OCI-LY1 (cell line): Measurements from ENCODE around the gene GRHPR.
A peak's percentile ranks its signal among the peaks of the same experiment; 100 is the strongest.

Experiments used
- H2AFZ ChIP-seq: fragments of 200-600 bp; sonication (generic), shearing (Covaris generic); 2 replicates; pipeline ENCODE4 v1.6.0; 2014; ENCODE audit warnings: antibody characterized with exemption, mild to moderate bottlenecking, low read length
- H3F3A ChIP-seq: fragments of 200-600 bp; sonication (generic), shearing (Covaris generic); 2 replicates; pipeline ENCODE4 v1.6.0; 2014; ENCODE audit warnings: mild to moderate bottlenecking, antibody characterized with exemption, low read length, moderate library complexity; ENCODE audit not compliant: insufficient read depth
- H3K27ac ChIP-seq: fragments of 200-600 bp; sonication (generic); 2 replicates; pipeline ENCODE4 v1.5.1; 2014; ENCODE audit warnings: low read length, mixed run types, mild to moderate bottlenecking, low read depth; ENCODE audit not compliant: poor library complexity, severe bottlenecking
- H3K27me3 ChIP-seq: fragments of 200-600 bp; sonication (generic); 2 replicates; pipeline ENCODE4 v1.6.0; 2014; ENCODE audit warnings: antibody characterized with exemption, mild to moderate bottlenecking, low read length, moderate library complexity; ENCODE audit not compliant: insufficient read depth
- H3K36me3 ChIP-seq: fragments of 200-600 bp; sonication (generic); 2 replicates; pipeline ENCODE4 v1.6.1; 2014; ENCODE audit warnings: mild to moderate bottlenecking, antibody characterized with exemption, low read length, moderate library complexity, mixed read lengths; ENCODE audit not compliant: insufficient read depth
- H3K4me1 ChIP-seq: fragments of 200-600 bp; sonication (generic); 2 replicates; pipeline ENCODE4 v1.5.1; 2014; ENCODE audit warnings: mild to moderate bottlenecking, low read length, moderate library complexity; ENCODE audit not compliant: insufficient read depth, severe bottlenecking
- H3K4me2 ChIP-seq: fragments of 200-600 bp; sonication (generic), shearing (Covaris generic); 2 replicates; pipeline ENCODE4 v1.6.1; 2014; ENCODE audit warnings: low read length
- H3K4me3 ChIP-seq: fragments of 200-600 bp; sonication (generic); 2 replicates; pipeline ENCODE4 v1.5.1; 2014; ENCODE audit warnings: low read length, low read depth, mild to moderate bottlenecking, mixed read lengths; ENCODE audit not compliant: poor library complexity, severe bottlenecking
- H3K79me2 ChIP-seq: fragments of 200-600 bp; shearing (Covaris generic); 2 replicates; pipeline ENCODE4 v1.6.1; 2016; ENCODE audit warnings: mixed run types, low read length, mixed read lengths; ENCODE audit not compliant: insufficient read depth
- H3K9ac ChIP-seq: fragments of 200-600 bp; sonication (generic), shearing (Covaris generic); 2 replicates; pipeline ENCODE4 v1.6.1; 2014; ENCODE audit warnings: mild to moderate bottlenecking, low read length, mixed read lengths
- H3K9me2 ChIP-seq: fragments of 200-600 bp; sonication (generic), shearing (Covaris generic); 2 replicates; pipeline ENCODE4 v1.6.1; 2014; ENCODE audit warnings: low read depth, mild to moderate bottlenecking, low read length, mixed read lengths
- H3K9me3 ChIP-seq: fragments of 200-600 bp; shearing (Covaris generic); 2 replicates; pipeline ENCODE4 v1.6.1; 2014; ENCODE audit warnings: low read length, mixed read lengths
- H4K20me1 ChIP-seq: fragments of 200-600 bp; sonication (generic), shearing (Covaris generic); 2 replicates; pipeline ENCODE4 v1.6.0; 2016; ENCODE audit warnings: mild to moderate bottlenecking, low read length; ENCODE audit not compliant: insufficient read depth
- CTCF ChIP-seq: fragments of 200-600 bp; sonication (generic), shearing (Covaris generic); IDR thresholded peaks from 2 replicates; pipeline ENCODE4 v1.5.1; 2017; ENCODE audit warnings: mild to moderate bottlenecking, antibody characterized with exemption, low read length, moderate library complexity, mixed read lengths
- EZH2 ChIP-seq: fragments of 200-600 bp; sonication (generic), shearing (Covaris generic); IDR thresholded peaks from 2 replicates; pipeline ENCODE4 v1.8.0; 2017; ENCODE audit warnings: borderline replicate concordance, mixed run types, mild to moderate bottlenecking, antibody characterized with exemption, low read length, moderate library complexity, mixed read lengths

Gene GRHPR

GRCh38 chr9:37452611-37453010 is 30.1 kb downstream of the GRHPR start:
- Histone ChIP-seq H3K9me3 (no peaks in the 10 kb centered on the region), H3K4me3 (no peak overlapping the region), H3F3A (no peaks in the 10 kb centered on the region), H4K20me1 (no peaks in the 10 kb centered on the region), H3K27me3 (no peaks in the 10 kb centered on the region), H3K9me2 (no peaks in the 10 kb centered on the region), H3K4me1 (peaks cover 68% of the 10 kb centered on the region), H3K9ac (no peak overlapping the region), H2AFZ (no peak overlapping the region), H3K4me2 (no peak overlapping the region), H3K27ac (no peak overlapping the region), H3K36me3 (peaks cover 28% of the 10 kb centered on the region), H3K79me2 (peaks cover 89% of the 10 kb centered on the region)
- TF ChIP-seq CTCF (no peak), EZH2 (no peak)

DNA sequence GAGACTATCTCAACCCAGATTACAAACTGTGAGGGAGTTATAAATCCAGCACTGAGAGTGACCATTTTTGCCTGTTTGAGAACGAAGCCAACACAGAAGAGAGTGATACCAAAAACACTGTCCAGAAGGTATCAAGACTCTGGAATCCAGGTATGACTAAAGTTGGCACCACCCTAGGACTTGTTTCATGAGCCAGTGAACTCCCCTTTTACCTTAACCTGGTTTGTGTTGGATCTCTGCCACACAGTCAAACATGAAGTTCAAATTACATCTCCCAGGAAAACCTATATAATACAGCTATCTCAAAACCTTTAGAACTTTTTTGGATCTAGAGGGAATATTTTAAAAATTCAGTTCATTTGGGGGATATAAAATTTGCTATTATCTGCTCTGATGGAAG is 31.3 kb downstream of the GRHPR start:
- TF ChIP-seq EZH2, result no peak
- TF ChIP-seq CTCF, result no peak
- Histone ChIP-seq H2AFZ (no peak overlapping the region), H3K27ac (peak overlapping the region; percentile 4), H3K4me1 (peaks cover 80% of the 10 kb centered on the region), H3K4me2 (no peak overlapping the region), H3K36me3 (peaks cover 20% of the 10 kb centered on the region), H3F3A (no peaks in the 10 kb centered on the region), H3K9me2 (no peaks in the 10 kb centered on the region), H3K27me3 (no peaks in the 10 kb centered on the region), H4K20me1 (no peaks in the 10 kb centered on the region), H3K79me2 (peaks cover 92% of the 10 kb centered on the region), H3K4me3 (no peak overlapping the region), H3K9me3 (no peaks in the 10 kb centered on the region), H3K9ac (no peak overlapping the region)

- H3K9me2 ChIP-seq, result no peaks in the 10 kb centered on the region
- H3K27ac ChIP-seq, result no peak overlapping the region
- H3K9ac ChIP-seq, result no peak overlapping the region
- no peak overlapping the region for H2AFZ ChIP-seq
- H3F3A ChIP-seq, result no peaks in the 10 kb centered on the region
- peaks cover 84% of the 10 kb centered on the region for H3K4me1 ChIP-seq
- TF ChIP-seq CTCF (no peak), EZH2 (no peak)
- peaks cover 18% of the 10 kb centered on the region for H3K36me3 ChIP-seq
- H3K79me2 ChIP-seq, result peaks cover 92% of the 10 kb centered on the region
- H3K9me3 ChIP-seq, result no peaks in the 10 kb centered on the region
- no peaks in the 10 kb centered on the region for H3K27me3 ChIP-seq
- no peaks in the 10 kb centered on the region for H4K20me1 ChIP-seq
- H3K4me2 ChIP-seq, result no peak overlapping the region
- no peak overlapping the region for H3K4me3 ChIP-seq
These were observed 31.7 kb downstream of the GRHPR start for GRCh38 chr9:37454238-37454637.
